Naive thymus-derived CD4-positive, alpha-beta T cell (primary cell): ENCODE measurements around the gene ARG1. TPM values are rescaled to one million over a fixed set of nuclear protein-coding genes. Genes with fewer than 3 reads are reported as not detected.
A peak's percentile ranks its signal among the peaks of the same experiment; 100 is the strongest.

Experiments used
- ATAC-seq: fragments of 150-1000 bp; cut with Tn5 transposase; 2 replicates; pipeline ENCODE4 v1.10.0; 2021; ENCODE audit warnings: mild to moderate bottlenecking, moderate library complexity
- CTCF ChIA-PET: fragments of 350-600 bp; sonication (Branson Sonifier 250); formaldehyde crosslinking; loops from one replicate; lab custom pipeline; 2021; ENCODE audit warnings: antibody characterized with exemption; lab: Charles Lee
- POLR2A ChIA-PET: fragments of 350-600 bp; sonication (Branson Sonifier 250); formaldehyde crosslinking; loops from one replicate; lab custom pipeline; 2021; ENCODE audit warnings: antibody characterized with exemption, inconsistent platforms; lab: Charles Lee
- DNase-seq, 9 donors: peaks; one replicate each; pipeline versions ENCODE4 v3.0.0 to v3.0.0-alpha.2; 2020 to 2022; ENCODE audit warnings: mixed read lengths in 1 of 9
- H3K27ac ChIP-seq: one replicate; pipeline ENCODE4 v1.7.0; 2013; ENCODE audit warnings: mild to moderate bottlenecking, low read depth, low read length, moderate library complexity
- H3K27me3 ChIP-seq, 2 donors: one replicate each; pipeline ENCODE4 v1.7.0; 2013; ENCODE audit warnings: low read length in 2 of 2, mild to moderate bottlenecking in 2 of 2, moderate library complexity in 2 of 2; ENCODE audit not compliant: control insufficient read depth in 2 of 2, insufficient read depth in 2 of 2
- H3K36me3 ChIP-seq, 3 experiments: 1 replicate in 2 of 3; 2 replicates in 1 of 3; pipeline ENCODE4 v1.7.0; 2013; ENCODE audit warnings: low read length in 3 of 3, mild to moderate bottlenecking in 3 of 3, moderate library complexity in 1 of 3; ENCODE audit not compliant: insufficient read depth in 3 of 3, control insufficient read depth in 2 of 3
- H3K4me1 ChIP-seq, 2 donors: one replicate each; pipeline ENCODE4 v1.7.0; 2013; ENCODE audit warnings: low read length in 2 of 2, mild to moderate bottlenecking in 2 of 2, moderate library complexity in 1 of 2; ENCODE audit not compliant: control insufficient read depth in 2 of 2, insufficient read depth in 2 of 2
- H3K4me3 ChIP-seq: 2 replicates; pipeline ENCODE4 v1.7.0; 2013; ENCODE audit warnings: mild to moderate bottlenecking, low read length
- H3K9me3 ChIP-seq, 3 experiments: 1 replicate in 2 of 3; 2 replicates in 1 of 3; pipeline ENCODE4 v1.7.0; 2013; ENCODE audit warnings: low read length in 3 of 3; ENCODE audit not compliant: control insufficient read depth in 2 of 3
- H3K27ac Mint-ChIP-seq, 9 donors: one replicate each; pipeline ENCODE4 v1.8.0; 2020 to 2022; ENCODE audit warnings: mixed read lengths in 9 of 9, mild to moderate bottlenecking in 8 of 9, moderate library complexity in 5 of 9, inconsistent platforms in 2 of 9
- H3K27me3 Mint-ChIP-seq, 5 donors: one replicate each; pipeline ENCODE4 v1.8.0; 2021 to 2022; ENCODE audit warnings: mixed read lengths in 5 of 5, mild to moderate bottlenecking in 1 of 5
- H3K36me3 Mint-ChIP-seq, 5 donors: one replicate each; pipeline ENCODE4 v1.8.0; 2020 to 2022; ENCODE audit warnings: mixed read lengths in 5 of 5, mild to moderate bottlenecking in 3 of 5, inconsistent platforms in 1 of 5
- H3K4me1 Mint-ChIP-seq, 7 donors: one replicate each; pipeline ENCODE4 v1.8.0; 2020 to 2022; ENCODE audit warnings: mixed read lengths in 7 of 7, mild to moderate bottlenecking in 3 of 7, inconsistent platforms in 1 of 7
- H3K4me3 Mint-ChIP-seq, 10 donors: one replicate each; pipeline ENCODE4 v1.8.0; 2020 to 2022; ENCODE audit warnings: mild to moderate bottlenecking in 10 of 10, mixed read lengths in 10 of 10, moderate library complexity in 6 of 10, inconsistent platforms in 2 of 10
- H3K9me3 Mint-ChIP-seq, 11 donors: one replicate each; pipeline ENCODE4 v1.8.0; 2020 to 2022; ENCODE audit warnings: mixed read lengths in 11 of 11, mild to moderate bottlenecking in 4 of 11, inconsistent platforms in 1 of 11, moderate library complexity in 1 of 11
- intact Hi-C, 2 donors: fragments of 100-400 bp; cut with micrococcal nuclease; formaldehyde crosslinking; loops; one replicate each; pipeline ENCODE4 v1.15.1; 2023
- polyA plus RNA-seq, 2 donors: library from polyadenylated mRNA; unstranded; fragments of 300-500 nt; fragmentation: Illumina TruSeq; gene quantifications; one replicate each; pipeline ENCODE4 v1.2.3, GENCODE V29; 2021
- total RNA-seq, 6 experiments: library from RNA in 5 of 6; stranded (reverse) in 5 of 6; gene quantifications; 1 replicate in 5 of 6; 2 replicates in 1 of 6; pipeline ENCODE4 v1.2.3 and lab custom pipeline; 2021 to 2026

The ARG1 gene
- total and polyA plus RNA-seq, 7 experiments from 2014 or later, result not detected

- H3K9me3 ChIP-seq, result no peaks in the 10 kb centered on the region
- peak overlapping the region in 1 of 10 donors; percentile 29 for H3K4me3 Mint-ChIP-seq
- H3K36me3 Mint-ChIP-seq, result peaks cover 0 to 4% (median 0%) of the 10 kb centered on the region in 5 donors
- DNase-seq (no peak), ATAC-seq (no peak)
- H3K27me3 Mint-ChIP-seq, result peaks cover 0 to 5% (median 0%) of the 10 kb centered on the region in 5 donors
- peaks cover 11 to 15% of the 10 kb centered on the region in 2 donors for H3K4me1 ChIP-seq
- intact Hi-C loops, result no loop called here
- ChIA-PET POLR2A (no interaction called here), CTCF (interaction anchor here (0.6 to 1.3 kb wide), 4 partner anchors 98 to 576 kb away, joined by 3 to 4 read pairs (median 3); no protein-coding TSS in a partner anchor)
- peak overlapping the region in 2 of 9 donors; percentile 34 to 36 for H3K27ac Mint-ChIP-seq
- peaks cover 14 to 39% (median 34%) of the 10 kb centered on the region in 7 donors for H3K4me1 Mint-ChIP-seq
- no peak overlapping the region for H3K27ac ChIP-seq
- no peaks in the 10 kb centered on the region for H3K27me3 ChIP-seq
- no peak overlapping the region for H3K4me3 ChIP-seq
- no peaks in the 10 kb centered on the region for H3K9me3 Mint-ChIP-seq
- H3K36me3 ChIP-seq, result peaks cover 0 to 4% (median 0%) of the 10 kb centered on the region in 3 experiments
These were observed 58.7 kb downstream of the ARG1 start for GRCh38 chr6:131631625-131632289.

Other genes starting within 250 kb of the ARG1 start
- gene MED23, start 55.0 kb downstream of the ARG1 start, total RNA-seq, result 10 to 100 TPM; 35.7 to 59.1 (median 55.4) TPM
- 10 to 100 TPM; 11.1 to 16.7 TPM for gene MED23, start 55.0 kb downstream of the ARG1 start, polyA plus RNA-seq
- 1 to 10 TPM in 2 of 5 experiments, under 1 TPM in 3; 0.35 to 7.1 (median 0.51) TPM for gene ENPP3, start 64.1 kb downstream of the ARG1 start, total RNA-seq
- gene ENPP3, start 64.1 kb downstream of the ARG1 start, polyA plus RNA-seq, result under 1 TPM; 0.15 to 0.33 TPM
- gene OR2A4, start 128.2 kb downstream of the ARG1 start, total RNA-seq, result not detected
- not detected for gene OR2A4, start 128.2 kb downstream of the ARG1 start, polyA plus RNA-seq
- gene CTAGE9, start 137.8 kb downstream of the ARG1 start, total RNA-seq, result not detected
- not detected for gene CTAGE9, start 137.8 kb downstream of the ARG1 start, polyA plus RNA-seq
- under 1 TPM in 4 of 5 experiments, not detected in 1; 0.07 to 0.69 (median 0.21) TPM for gene ENPP1, start 234.8 kb downstream of the ARG1 start, total RNA-seq
- not detected for gene ENPP1, start 234.8 kb downstream of the ARG1 start, polyA plus RNA-seq